Stimulated activated CD8-positive, alpha-beta memory T cell treated with anti-CD3 and anti-CD28 coated beads, Interleukin-12 subunit alpha, Interleukin-12 subunit beta, amount 100 ng/mL, for 1 hour (primary cell): ENCODE data around the gene KLHL6.

Source experiments
- DNase-seq: peaks from one replicate; pipeline ENCODE4 v3.0.0-alpha.2; 2020; ENCODE audit warnings: low read depth

Gene KLHL6

DNA sequence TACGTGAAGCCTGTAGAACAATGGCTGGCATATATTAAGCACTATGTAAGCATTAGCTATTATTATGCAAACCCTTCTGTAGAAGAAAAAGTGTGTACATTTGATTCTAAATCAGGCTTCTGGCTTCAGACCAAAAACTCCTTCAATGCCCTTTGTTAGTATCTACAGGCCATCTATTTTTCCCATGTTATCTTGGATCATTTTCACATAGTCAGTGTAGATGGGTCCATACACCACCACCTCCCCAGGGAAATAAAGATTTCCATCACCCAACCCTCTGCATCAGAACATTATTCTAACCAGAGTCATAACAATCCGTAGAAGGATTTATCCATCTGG, 8.0 kb upstream of the KLHL6 start:
- no peak for DNase-seq

DNA sequence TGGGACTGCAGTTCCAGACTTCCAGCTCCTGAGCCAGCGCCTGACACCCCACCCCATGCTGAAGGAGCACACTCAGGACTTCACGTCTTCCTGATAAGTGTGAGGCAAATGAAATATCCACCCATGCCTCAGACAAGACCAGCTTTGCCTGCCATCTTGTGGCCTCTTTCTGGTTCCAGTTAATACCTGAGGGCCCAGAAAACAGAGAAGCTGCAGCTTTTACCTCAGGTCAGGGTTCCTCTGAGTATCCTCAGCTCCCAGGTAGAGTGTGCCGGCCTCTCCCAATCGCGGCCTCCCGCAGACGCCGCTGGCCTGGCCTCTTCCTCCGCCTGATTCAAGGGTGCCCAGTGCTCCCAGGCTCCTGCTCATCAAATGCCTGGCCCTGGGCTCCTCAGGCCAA, 5.1 kb upstream of the KLHL6 start:
- DNase-seq, result no peak

DNA sequence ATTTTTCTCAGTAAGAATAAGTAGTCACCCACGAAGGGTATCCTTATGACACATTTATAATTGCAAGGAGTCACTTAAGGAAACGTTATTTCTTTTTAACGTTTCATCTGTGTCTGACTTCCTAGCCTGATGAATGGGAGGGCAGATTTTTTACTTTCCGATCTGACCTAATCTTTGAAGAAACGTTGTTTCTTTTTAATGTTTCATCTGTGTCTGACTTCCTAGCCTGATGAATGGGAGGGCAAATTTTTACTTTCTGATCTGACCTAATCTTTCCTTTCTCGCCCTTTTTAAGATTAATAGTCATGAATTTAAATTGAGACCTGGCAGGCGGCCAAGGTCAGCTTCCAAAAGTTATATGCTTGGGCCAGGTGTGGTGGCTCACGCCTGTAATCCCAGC, 3.0 kb upstream of the KLHL6 start:
- no peak for DNase-seq

DNA sequence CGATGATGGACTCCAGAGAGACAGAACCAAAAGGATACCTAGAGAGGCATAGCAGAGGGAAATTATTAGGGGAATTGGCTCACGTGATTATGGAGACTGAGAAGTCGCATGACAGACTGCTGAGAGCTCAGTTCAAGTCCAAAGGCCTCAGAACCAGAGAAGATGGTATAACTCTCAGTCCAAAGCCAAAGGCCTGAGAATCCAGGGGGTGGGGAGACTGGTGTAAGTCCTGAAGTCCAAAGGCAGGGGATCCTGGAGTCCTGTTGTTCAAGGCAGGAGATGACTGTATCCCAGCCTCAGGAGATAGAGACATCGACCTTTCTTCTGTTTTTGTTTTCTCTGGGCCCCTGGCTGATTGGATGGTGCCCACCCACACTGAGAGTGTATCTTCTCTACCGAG, 1.2 kb upstream of the KLHL6 start:
- DNase-seq, result no peak

DNA sequence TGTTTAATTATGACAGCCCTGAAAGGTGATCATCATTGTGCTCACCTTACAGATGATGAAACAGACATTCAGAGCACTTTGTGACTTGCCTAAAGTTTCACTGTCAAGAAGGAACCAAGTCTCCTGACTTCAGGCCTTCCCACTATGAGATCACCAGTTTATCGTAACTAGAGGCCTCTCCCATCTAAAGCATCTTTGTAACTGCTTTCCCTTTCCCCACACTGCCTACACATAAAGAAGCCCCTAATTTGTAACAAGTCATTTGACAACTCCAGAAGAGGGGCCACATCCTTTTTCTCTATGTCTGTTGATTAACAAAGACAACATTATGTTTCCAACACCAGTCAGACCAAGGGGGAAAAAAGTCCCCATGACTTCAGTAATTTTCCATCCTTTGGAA, 1.1 kb downstream of the KLHL6 start:
- DNase-seq, result no peak

DNA sequence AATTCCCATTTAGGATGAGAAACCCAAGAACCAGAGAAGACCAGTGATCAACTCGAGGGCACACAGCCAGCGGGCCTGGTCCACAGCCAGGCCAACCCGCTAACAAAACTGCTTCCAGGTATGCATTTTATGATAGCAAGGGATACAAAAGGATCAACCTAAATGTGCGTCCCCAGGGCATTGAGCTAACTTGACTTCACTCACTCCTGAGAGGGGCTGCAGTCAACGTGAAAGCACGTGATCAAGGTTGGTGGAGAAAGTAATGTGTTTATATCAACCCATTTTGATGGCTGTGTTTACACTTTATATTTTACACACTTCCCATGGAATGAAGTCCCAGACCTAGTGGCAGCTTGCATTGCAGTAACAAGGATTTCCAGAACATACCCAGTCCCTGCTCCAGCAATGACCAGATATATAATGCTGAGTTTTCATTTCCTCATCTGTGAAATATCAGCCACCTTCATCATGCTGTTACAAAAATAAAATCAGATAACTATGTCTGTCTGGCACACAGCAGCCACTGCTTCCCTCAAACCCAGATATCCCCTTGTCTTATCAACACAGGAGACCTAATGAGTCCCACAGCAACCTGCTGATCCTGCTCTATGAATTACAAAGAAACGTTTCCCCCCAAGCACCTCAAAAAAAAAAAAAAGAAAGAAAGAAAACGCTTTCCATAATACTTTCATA, 2.0 kb downstream of the KLHL6 start:
- DNase-seq, result no peak

DNA sequence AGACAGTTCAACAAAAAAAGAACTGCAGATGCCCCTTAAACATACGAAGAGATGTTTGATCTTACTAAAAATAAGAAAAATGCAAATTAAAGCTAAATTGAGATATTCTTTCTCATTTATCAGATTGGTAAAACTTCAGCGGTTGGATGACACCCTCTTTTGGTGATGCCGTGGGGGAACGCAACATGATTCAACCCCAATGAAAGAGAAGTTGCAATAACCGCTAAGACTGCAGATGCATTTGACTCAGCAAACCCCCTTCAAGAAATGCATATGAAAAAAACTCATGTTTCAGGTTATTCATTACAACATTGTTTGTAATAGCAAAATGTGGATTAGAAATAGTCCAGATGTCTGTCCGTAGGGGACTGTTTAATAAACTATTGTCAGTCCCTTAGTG, 3.6 kb downstream of the KLHL6 start:
- DNase-seq, result no peak

DNA sequence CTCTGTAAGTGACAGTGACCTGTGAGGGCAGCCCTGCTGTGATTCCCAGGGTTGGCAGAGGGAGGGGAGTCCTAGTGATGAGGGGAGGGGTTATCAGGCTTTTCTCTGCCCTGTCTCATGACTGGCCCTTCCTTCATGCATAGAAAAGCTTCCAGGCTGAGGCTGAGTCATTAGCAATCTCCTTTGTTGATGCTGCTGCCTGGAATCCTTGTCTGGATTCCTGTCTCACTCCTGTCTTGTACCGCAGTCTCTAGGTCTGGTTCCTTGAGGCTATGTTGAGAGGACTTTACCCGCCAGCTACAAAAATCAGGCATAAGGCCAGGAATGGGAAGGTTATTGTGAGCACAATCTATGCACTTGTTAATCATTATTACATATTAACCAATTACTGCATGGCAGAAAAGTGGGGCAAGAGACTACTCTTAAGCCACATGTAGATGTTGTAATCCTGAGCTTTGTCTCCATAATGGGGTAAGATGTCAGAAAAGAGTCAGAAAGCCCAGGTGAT, 7.2 kb downstream of the KLHL6 start:
- DNase-seq, result no peak

DNA sequence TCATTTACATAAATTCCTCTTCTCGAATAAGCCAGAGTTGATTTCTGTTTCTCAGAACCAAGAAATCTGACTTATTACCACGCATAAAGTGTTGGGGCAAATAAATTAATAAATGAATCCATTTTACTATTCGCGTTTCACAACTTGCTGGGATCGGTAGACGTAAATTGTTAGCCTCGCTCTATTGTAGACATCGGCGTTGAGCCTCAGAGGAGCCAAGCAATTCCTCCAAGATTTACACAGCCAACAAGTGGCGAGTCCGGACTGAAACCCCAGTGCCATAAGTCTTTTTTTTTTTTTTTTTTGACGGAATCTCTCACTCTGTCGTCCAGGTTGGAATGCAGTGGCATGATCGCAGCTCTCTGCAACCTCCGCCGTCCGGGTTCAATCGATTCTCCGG, 8.9 kb downstream of the KLHL6 start:
- DNase-seq, result no peak

DNA sequence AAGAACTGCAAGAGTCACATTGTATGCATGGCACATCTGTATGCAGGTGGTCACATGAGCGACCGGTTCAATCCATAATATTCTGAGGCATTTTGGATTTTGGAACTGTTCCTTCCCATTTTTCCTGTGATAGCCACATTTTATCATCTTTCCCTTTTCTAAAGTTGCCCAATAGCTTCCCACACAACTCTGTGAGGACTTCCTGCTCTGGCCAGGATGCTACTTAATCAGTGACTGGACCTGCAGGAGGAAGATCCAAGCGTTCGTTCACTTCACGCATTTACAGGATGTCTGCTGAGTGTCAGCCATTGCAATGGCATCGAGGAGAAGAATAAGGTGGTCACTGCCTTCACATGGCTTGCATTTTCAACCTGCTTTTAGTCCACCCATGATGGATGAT, 9.8 kb downstream of the KLHL6 start:
- no peak for DNase-seq

DNA sequence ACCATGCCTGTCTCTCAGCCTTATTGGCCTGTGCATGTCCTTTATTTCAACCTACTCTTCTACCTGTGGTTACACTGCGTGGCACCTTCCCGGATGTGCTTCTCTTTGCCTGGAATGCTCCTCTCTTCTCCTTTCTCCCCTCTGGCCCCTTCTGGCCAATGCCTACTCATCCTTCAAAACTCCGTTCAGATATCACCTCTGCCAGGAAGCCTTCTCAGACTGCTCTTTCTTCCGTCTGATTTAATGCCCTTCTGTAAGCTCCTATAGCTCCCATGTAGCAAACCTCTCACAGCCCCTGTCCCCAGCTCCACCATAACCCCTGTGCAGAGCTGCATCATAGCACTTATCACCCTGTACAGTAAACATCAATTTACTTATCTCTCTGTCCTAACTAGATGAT, 13.2 kb downstream of the KLHL6 start:
- no peak for DNase-seq

DNA sequence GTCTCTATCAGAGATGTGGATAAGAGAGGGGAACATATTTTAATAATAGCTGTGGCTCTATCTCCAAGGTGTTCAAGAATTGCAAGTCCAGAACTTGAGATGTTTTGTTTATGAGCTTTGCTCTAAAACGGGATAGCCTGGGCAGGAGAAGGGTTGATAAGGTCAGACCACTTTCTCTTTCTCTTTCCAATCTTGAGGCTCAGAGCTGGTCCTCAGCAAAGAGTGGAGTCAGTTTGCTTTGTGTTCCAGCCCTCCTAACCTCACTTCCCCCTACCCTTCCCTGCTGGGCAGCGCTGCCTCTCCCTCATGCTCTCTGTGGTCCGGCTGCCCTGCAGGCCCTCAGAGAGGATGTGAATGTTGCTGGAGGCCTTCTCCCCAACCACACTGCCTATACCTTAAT, 13.8 kb downstream of the KLHL6 start:
- no peak for DNase-seq

DNA sequence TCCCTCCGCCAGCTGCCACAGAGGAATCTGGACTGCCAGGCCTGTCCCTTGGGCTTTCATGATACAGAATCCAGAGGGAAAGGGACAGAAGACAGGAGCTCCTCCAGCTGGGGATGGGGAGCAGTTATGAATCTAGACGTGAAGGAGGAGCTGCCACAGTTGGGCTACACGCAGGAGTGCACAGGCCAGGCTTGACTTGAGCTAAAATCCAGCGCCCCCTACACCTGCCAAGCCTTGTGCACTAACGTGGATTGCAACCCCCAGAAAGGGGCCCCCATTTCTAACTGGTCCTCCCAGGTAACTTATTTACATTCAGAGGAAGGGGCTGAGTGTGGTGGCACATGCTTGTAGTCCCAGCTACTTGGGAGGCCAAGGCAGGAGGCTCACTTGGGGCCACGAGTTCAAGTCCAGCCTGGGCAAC, 14.3 kb downstream of the KLHL6 start:
- DNase-seq, result no peak

DNA sequence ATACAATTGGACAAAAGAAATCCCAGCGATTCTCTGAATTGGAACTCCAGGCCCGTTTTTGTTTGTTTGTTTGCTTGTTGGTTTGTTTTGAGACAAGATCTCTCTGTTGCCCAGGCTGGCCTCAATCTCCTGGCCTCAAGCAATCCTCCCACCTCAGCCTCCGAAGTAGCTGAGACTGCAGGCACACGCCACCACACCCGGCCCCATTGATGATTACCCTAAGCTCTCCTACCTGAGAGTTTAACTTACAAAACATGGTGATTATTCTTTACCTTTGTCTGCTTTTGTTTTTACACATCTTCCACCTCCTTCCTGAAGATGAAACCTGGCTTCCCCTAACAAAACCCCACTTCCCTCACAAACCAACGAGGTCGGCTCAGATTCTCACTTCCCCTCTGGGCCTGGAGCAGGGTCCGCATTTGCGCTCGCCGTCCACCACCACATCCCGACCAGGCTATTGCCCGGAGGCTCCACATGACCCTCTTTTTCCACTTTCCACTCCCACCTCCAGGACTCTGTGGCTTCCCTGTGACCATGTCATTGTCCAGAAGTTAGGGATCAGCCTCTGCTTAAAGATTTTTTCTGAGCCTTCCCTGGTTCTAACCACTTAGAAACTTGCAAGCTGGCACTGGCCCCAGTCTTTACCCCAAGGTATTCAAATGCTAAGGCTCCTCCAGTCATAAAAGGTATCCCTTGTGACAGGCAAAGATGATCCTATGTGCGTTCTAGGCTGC, 14.8 kb downstream of the KLHL6 start:
- DNase-seq, result no peak

DNA sequence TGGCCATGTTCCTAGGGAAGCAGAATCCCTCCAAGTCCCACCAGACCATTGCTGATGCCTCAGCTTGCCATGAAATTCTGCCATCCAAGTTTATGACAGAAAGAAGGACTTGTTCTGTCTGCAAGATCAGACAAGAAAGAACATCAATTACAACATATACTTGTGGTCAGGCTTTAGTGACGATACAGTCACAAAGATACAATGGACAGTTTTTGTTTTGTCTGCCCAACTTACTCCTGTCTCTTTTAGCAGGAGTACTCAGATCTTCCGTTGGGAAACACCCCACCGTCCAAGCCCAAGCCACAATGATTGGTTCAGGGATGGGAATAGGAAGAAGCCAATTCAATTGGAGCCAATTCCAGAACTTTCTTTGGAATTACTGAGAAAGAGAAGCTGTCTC, 15.7 kb downstream of the KLHL6 start:
- DNase-seq, result no peak

DNA sequence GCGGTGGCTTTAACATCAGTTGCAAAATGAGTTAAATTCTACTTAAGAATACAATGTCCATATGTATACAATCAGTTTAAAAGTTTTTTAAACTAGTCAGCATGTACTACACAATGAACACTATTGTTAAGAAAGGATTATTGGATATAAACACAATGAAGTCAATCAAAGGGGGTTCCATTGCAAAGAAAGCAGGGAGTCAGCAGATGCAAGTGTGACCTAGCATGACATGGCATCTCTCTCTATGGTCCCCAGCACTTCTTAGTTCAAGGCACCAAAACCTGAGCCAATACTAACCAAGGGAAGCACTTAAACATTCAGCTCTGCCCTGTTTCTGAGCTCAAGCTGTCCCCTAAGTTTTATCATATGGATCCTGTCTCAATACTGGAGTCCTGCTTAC, 17.0 kb downstream of the KLHL6 start:
- no peak for DNase-seq

DNA sequence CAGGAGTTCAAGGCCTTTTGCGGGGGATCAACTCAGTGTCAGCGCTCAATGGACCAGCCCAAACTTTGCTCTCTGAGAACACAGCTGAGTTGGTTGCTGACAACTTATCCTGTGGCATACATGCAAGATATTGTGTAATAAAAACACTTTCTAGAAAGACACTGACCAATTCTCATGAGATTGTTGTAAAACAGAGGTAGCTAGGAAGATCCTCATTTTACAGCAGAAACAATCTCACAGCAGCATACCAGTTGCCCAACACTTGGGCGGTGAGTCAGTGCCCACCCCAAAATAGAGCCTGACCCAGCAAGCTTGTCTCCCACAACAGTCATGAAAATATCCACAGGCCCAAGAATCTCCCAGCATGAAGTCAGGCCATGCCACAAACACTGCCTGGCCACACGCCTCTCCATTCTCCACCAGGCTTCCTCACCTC, 18.2 kb downstream of the KLHL6 start:
- no peak for DNase-seq

DNA sequence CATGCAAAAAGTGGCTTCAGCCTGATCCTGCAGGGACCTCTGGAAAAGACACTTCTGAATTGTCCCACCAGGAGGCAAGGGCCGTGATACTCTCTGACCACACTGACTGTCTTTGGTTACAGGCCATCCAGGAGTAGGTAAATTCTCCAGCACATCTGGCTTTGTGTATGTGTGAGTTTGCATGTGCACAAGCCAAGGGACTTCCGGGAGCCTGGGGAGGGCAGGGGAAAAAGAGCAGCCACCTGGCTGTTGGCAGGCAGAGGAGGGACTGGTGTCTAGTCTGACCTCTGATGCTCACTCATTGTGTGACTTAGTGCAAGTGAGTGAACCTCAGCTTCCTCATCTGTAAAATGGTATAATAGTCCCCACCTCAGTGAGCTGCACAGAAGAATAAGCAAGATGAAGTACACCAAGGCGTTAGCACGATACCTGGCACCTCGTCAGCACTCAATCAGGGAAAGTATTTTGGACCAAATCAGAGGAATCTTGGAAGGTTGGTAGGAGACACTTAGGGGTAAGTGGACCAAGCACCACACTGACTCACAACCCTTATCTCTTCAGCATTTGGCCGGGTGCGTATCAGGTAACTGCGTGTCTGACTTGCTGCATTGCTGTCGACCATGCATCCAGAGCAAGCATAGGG, 19.1 kb downstream of the KLHL6 start:
- DNase-seq, result no peak

DNA sequence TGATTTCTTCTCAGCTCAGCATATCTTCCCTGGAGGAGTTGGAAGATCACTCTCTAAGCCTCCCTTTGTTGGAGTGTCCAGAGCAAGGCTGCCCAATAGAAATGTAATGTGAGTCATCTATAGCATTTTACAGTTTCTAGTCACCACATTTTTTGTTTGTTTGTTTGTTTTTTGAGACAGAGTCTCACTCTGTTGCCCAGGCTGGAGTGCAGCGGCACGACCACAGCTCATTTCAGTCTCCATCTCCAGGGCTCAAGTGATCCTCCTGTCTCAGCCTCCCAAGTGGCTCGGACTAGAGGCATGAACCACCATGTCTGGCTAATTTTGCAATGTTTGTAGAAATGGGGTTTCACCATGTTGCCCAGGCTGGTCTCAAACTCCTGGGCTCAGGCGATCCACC, 21.3 kb downstream of the KLHL6 start:
- DNase-seq, result no peak

DNA sequence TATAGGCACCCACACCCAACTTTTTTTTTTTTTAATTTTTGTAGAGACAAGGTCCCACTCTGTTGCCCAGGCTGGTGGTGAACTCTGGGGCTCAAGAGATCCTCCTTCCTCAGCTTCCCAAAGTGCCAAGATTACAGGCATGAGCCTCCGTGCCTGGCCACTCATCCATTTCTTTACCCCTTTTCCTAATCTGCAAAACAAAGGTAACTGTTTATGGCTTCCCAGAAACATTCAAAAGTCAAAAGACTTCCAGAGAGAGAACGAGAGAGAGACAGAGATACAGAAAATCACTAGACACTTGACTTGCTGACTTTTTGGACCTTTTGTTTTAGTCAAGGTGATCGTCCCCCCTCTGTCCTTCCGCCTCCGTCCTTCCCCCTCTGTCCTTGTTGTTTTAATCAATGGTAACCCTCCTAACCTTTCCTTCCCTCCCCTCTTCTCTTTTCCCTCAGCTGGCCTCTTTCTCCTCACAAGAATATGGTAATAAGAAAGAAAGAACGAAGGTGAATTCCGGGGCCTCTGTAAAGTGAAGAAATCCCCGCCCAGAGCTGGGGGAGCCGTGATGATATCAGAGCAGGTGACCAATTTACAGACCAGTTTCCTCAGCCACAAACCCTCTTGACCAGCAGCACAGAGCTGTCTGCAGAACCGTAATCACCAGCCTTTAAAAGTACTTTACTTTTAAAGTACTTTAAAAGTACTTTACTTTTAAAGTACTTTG, 21.9 kb downstream of the KLHL6 start:
- no peak for DNase-seq

DNA sequence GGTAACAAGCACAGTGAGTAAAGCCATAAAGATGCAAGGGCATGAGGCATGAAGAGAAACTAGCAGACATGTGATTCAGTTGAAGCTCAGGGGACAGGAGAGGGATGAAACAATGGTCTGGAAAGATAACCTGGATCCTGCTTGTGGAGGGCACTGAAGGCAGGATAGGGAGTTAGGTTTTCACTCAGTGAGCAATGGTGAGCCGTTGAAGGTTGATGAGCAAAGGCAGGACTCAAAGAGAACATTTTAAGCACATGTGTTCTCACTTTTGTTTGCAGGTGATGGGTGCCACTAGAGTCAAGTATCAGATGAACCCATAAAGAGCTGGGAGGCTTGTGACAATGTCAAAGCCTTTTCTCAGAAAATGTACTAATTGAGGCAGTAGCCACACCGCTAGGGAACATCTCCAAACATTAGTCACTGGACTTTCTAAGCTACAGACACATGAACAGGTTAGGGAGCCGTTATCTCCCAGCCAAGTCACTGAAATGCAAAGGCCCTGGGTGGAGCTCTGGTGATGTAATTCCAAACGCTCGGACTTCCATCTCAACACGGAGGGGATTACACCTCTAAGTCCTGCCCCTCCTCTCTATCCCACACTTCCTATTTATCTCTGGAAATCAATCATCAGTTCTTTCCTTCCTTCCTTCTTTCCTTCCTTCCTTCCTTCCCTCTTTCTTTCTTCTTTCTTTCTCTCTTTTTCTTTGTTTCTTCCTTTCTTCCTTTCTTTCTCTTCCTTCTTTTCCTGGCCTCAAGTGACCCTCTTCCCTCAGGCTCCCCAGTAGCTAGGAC, 22.7 kb downstream of the KLHL6 start:
- no peak for DNase-seq

DNA sequence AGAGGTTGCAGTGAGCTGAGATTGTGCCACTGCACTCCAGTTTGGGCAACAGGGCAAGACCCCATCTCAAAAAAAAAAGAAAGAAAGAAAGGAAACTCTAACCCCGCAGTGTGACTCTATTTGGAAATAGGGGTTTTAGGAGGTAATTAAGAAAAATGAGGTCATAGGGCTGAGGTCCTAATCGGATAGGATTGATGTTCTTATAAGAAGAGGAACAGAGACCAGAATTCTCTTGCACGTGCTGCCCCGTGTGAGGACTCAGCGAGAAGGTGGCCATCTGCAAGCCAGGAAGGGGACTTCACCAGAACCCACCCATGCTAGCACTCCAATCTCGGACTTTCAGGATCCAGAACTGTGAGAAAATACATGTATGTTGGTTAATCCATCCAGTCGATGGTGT, 25.8 kb downstream of the KLHL6 start:
- no peak for DNase-seq
